Ishikawa (cell line): ENCODE results near the gene POLD3.

Experiments used
- CEBPB ChIP-seq: IDR thresholded peaks from 2 replicates; pipeline ENCODE4 v1.6.1; 2012
- CREB1 ChIP-seq: IDR thresholded peaks from 2 replicates; pipeline ENCODE4 v1.6.1; 2012; ENCODE audit warnings: low read depth
- EGR1 ChIP-seq: IDR thresholded peaks from 2 replicates; pipeline ENCODE4 v1.6.1; 2012
- EP300 ChIP-seq: IDR thresholded peaks from 2 replicates; pipeline ENCODE4 v1.6.1; 2012; ENCODE audit warnings: borderline replicate concordance
- FOXM1 ChIP-seq: IDR thresholded peaks from 2 replicates; pipeline ENCODE4 v1.6.1; 2012; ENCODE audit warnings: low read depth, borderline replicate concordance
- MAX ChIP-seq: IDR thresholded peaks from 2 replicates; pipeline ENCODE4 v1.6.1; 2012
- NFIC ChIP-seq: IDR thresholded peaks from 2 replicates; pipeline ENCODE4 v1.6.1; 2012
- RAD21 ChIP-seq: IDR thresholded peaks from 2 replicates; pipeline ENCODE4 v1.6.1; 2012; ENCODE audit warnings: low read depth
- TAF1 ChIP-seq: IDR thresholded peaks from 2 replicates; pipeline ENCODE4 v1.6.1; 2012; ENCODE audit warnings: low read depth, mild to moderate bottlenecking
- TCF12 ChIP-seq: IDR thresholded peaks from 2 replicates; pipeline ENCODE4 v1.6.1; 2012; ENCODE audit warnings: low read depth
- TEAD4 ChIP-seq: IDR thresholded peaks from 2 replicates; pipeline ENCODE4 v1.6.1; 2012
- USF1 ChIP-seq: IDR thresholded peaks from 2 replicates; pipeline ENCODE4 v1.6.1; 2012
- YY1 ChIP-seq: IDR thresholded peaks from 2 replicates; pipeline ENCODE4 v1.6.1; 2012; ENCODE audit warnings: low read depth
- ZBTB7A ChIP-seq: IDR thresholded peaks from 2 replicates; pipeline ENCODE4 v1.6.1; 2012; ENCODE audit warnings: low read depth
- TF ChIP-seq, protein P1 (sequence below): IDR thresholded peaks from 2 replicates; pipeline ENCODE4 v1.6.1; 2012; ENCODE audit warnings: low read depth, mild to moderate bottlenecking

POLD3 gene

GRCh38 chr11:74626130-74626529 is 33.7 kb downstream of the POLD3 start:
- TF ChIP-seq ZBTB7A (no peak), FOXM1 (no peak)

- TF ChIP-seq RAD21 (no peak), ZBTB7A (no peak)
These were observed 34.2 kb downstream of the POLD3 start for GRCh38 chr11:74626604-74627003.

DNA sequence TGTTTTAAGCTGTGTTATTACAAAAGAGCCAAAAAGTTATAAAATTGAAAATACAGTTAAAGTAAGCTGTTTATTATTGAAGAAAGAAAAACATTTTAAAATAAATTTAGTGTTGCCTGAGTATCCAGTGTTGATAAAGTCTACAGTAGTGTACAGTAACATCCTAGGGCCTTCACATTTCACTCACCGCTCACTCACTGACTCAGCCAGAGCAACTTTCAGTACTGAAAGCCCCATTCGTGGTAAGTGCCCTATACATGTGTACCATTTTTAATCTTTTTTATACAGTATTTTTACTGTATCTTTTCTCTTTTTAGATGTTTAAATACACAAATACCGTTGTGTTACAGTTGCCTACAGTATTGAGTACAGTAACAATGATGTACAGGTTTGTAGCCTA is 35.0 kb downstream of the POLD3 start:
- TF ChIP-seq CEBPB = no peak

DNA sequence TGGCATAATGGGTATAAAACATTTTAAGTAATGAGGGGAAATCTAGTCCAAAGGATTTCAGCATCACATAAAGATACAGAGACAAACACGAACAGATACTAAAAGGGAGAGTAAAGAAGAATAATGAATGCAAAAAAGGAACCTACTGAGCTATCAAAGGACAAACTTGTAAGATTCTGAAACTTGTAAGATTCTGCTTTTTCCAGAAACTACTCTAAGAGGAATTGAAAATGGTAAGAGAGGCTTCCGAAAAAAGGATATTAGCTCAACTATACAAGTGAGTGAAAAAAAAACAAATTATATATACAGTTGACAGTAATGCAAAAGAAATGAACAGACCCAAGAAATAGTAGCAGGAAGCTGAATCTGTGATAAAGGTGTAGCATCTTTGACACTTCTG is 37.7 kb downstream of the POLD3 start:
- TF ChIP-seq CREB1 = no peak
- no peak for TF ChIP-seq USF1
- no peak for TF ChIP-seq TEAD4
- TF ChIP-seq RAD21 = no peak
- no peak for TF ChIP-seq EP300
- TF ChIP-seq EGR1 = no peak
- TF ChIP-seq YY1 = no peak
- TF ChIP-seq FOXM1 = no peak
- TF ChIP-seq TCF12 = no peak
- no peak for TF ChIP-seq TAF1
- no peak for TF ChIP-seq MAX
- TF ChIP-seq CEBPB = no peak
- no peak for TF ChIP-seq ZBTB7A
- TF ChIP-seq, protein P1, sequence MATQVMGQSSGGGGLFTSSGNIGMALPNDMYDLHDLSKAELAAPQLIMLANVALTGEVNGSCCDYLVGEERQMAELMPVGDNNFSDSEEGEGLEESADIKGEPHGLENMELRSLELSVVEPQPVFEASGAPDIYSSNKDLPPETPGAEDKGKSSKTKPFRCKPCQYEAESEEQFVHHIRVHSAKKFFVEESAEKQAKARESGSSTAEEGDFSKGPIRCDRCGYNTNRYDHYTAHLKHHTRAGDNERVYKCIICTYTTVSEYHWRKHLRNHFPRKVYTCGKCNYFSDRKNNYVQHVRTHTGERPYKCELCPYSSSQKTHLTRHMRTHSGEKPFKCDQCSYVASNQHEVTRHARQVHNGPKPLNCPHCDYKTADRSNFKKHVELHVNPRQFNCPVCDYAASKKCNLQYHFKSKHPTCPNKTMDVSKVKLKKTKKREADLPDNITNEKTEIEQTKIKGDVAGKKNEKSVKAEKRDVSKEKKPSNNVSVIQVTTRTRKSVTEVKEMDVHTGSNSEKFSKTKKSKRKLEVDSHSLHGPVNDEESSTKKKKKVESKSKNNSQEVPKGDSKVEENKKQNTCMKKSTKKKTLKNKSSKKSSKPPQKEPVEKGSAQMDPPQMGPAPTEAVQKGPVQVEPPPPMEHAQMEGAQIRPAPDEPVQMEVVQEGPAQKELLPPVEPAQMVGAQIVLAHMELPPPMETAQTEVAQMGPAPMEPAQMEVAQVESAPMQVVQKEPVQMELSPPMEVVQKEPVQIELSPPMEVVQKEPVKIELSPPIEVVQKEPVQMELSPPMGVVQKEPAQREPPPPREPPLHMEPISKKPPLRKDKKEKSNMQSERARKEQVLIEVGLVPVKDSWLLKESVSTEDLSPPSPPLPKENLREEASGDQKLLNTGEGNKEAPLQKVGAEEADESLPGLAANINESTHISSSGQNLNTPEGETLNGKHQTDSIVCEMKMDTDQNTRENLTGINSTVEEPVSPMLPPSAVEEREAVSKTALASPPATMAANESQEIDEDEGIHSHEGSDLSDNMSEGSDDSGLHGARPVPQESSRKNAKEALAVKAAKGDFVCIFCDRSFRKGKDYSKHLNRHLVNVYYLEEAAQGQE = no peak
- TF ChIP-seq NFIC = no peak

DNA sequence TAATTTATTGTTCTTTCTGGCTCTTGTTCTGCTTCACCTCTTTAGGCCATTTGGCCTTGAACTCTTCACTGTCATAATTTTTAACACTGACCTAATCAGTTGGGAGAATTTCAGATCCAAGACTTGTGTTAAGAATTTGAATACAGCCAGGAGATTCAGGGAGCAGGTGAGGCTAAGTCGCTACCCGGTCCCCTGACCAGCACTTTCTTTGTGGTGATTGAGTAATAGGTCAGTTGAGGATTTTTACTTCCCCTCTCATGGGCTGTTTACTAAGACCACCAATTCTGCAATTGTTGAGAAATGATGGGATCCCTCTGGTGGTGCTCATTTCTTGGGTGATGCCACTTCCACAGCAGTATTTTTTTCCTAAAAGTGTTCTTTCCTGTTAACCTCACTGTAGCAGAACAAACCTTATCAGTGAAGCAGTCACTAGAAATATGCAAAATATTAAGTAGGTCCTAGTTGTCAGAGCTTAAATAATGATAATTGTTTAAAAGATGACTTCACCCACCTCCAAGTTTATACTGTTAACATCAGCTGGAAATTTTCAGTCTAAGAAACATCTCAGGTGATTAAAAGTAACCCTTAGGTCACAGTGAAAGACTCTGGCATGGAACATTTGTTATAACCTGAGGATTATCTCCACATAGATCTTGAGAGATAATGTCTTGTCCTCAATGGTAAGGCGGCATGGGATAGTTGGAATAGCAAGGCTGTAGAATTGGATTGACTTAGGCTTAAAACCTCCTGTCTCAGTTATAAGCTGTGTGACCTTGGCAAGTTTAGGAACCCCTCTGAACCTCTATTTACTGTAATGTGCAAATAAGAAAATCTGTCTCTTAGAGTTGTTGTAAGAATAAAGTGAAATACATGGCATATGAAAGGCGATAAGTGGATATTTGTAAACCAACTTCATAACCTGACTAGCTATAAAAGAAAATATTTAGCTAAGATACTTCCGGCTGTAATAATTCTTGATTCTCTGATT is 41.3 kb downstream of the POLD3 start:
- TF ChIP-seq YY1 = no peak
- TF ChIP-seq TAF1 = no peak
- no peak for TF ChIP-seq TCF12
- TF ChIP-seq TEAD4 = no peak
- no peak for TF ChIP-seq NFIC
- TF ChIP-seq MAX = no peak
- no peak for TF ChIP-seq FOXM1
- no peak for TF ChIP-seq EP300
- no peak for TF ChIP-seq CREB1
- no peak for TF ChIP-seq ZBTB7A
- TF ChIP-seq CEBPB = no peak
- no peak for TF ChIP-seq RAD21
- TF ChIP-seq EGR1 = no peak
- TF ChIP-seq, protein P1 = no peak
- TF ChIP-seq USF1 = no peak

GRCh38 chr11:74634537-74634936 is 42.2 kb downstream of the POLD3 start:
- TF ChIP-seq TCF12 (no peak), RAD21 (peak; percentile 49), NFIC (peak; percentile 86)
